ENCODE data around the gene GIGYF2. TPM values are rescaled to one million over a fixed set of nuclear protein-coding genes. Genes with fewer than 3 reads are reported as not detected.
"Not testable (repeated sequence)": the region's sequence is repeated elsewhere in the genome, so short reads cannot be mapped to it uniquely, and the experiment has no call there.

Gene GIGYF2
- total RNA-seq, 1 donor from 2014 or later, result 70.3 TPM

DNA sequence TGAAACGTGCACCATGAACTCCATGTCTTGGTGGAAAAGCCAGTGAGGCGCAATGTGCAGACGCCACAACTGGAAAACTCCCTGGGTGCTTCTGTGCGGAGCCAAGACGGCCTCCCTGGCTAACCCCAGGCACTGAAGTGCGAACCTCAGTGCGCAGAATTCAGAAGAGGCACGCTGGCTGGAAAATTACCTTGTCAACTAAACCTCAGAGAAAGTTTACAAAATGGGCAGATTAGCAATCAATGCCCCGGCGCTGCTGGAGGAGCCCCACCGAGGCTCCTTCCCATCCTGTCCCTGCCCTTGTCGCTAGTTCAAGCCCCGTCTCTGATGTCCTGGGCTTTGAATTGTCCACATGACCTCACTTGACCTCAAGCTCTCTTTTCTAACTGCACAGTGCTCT lies 195.1 kb downstream of the GIGYF2 start:
- DNase-seq (ENCODE audit: low read depth), result no peak

- no peak for DNase-seq (ENCODE audit: low read depth)
These were observed 195.7 kb downstream of the GIGYF2 start for GRCh38 chr2:232892843-232893242.

DNA sequence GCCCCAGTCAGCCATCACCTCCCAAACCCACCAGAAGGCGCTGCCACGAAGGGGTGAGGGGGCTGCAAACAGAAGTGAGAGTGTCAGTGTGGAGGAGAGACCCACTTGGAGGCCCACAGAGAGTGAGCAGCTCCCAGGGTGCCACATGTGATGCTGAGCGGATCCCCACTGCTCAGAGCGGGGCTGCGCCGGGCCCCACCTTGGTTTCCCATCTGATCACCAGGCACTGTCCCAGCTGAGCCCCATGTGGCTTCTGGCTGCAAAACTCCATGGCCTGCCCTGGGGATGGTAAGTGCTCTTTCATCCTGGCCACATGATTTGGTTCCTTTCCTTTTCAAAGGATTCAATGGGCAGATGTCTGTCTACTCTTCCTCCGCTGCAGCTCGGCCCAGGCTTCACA lies 196.7 kb downstream of the GIGYF2 start:
- DNase-seq (ENCODE audit: low read depth), result no peak

GRCh38 chr2:232894251-232894650 lies 197.1 kb downstream of the GIGYF2 start:
- no peak for DNase-seq (ENCODE audit: low read depth)

DNA sequence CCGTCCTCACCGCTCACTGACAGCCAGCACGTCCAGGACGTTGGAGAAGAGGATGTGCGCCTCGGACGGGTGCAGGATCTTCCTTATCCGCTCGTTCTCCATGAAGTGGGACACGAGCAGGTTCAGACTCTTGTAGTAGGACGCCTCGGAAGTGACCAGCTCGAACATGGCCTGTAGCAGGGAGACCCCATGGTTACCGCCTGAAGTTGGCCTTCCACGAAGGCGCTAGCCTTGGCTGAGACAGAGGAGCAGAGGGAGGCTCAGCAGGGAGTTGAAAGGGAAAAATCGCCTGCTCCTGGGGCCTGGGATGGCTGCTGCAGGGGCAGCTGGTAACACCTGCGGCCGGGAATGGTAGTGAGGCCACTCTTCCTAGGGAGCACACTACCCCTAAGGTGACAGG lies 197.6 kb downstream of the GIGYF2 start:
- no peak for DNase-seq (ENCODE audit: low read depth)

- DNase-seq (ENCODE audit: low read depth), result no peak
These were observed 199.0 kb downstream of the GIGYF2 start for GRCh38 chr2:232896111-232896510.

- no peak for DNase-seq (ENCODE audit: low read depth)
These were observed 199.8 kb downstream of the GIGYF2 start for GRCh38 chr2:232896720-232897597.

DNA sequence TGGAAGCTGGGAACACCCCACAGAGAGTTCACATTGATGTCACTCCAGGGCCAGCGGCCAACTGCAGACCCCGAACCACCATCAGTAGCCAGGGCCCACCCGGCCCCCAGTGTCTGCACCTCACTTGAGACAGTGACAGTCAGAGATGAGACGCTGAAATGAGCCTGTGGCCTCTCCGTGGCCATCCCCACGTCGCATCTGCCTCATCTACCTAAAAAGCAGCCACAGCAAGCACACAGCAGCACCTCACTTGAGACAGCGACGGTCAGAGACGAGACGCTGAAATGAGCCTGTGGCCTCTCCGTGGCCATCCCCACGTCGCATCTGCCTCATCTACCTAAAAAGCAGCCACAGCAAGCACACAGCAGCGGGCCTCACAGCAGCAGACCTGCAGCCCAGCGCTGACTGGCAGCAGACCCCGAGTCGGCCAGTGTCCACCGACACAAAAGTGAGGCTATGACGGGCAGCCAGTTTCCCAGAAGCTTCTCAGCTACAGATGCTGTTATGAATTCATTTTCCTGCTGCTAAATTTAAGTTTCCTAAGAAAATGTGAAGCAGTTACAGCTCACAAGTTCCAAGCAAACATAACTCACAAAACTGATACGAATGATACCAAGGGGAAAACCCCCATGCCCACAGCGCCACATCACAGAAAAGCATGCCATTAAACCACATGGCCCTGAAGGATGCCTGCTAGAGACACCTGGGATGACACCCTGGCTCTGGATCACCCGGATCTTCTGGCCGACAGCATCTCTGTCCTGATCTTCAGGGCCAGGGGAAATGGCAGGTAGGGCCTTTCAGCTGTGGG lies 200.7 kb downstream of the GIGYF2 start:
- no peak for DNase-seq (ENCODE audit: low read depth)

GRCh38 chr2:232898592-232899543 lies 201.7 kb downstream of the GIGYF2 start:
- DNase-seq (ENCODE audit: low read depth), result no peak

GRCh38 chr2:232900811-232901735 lies 203.9 kb downstream of the GIGYF2 start:
- no peak for DNase-seq (ENCODE audit: low read depth)

DNA sequence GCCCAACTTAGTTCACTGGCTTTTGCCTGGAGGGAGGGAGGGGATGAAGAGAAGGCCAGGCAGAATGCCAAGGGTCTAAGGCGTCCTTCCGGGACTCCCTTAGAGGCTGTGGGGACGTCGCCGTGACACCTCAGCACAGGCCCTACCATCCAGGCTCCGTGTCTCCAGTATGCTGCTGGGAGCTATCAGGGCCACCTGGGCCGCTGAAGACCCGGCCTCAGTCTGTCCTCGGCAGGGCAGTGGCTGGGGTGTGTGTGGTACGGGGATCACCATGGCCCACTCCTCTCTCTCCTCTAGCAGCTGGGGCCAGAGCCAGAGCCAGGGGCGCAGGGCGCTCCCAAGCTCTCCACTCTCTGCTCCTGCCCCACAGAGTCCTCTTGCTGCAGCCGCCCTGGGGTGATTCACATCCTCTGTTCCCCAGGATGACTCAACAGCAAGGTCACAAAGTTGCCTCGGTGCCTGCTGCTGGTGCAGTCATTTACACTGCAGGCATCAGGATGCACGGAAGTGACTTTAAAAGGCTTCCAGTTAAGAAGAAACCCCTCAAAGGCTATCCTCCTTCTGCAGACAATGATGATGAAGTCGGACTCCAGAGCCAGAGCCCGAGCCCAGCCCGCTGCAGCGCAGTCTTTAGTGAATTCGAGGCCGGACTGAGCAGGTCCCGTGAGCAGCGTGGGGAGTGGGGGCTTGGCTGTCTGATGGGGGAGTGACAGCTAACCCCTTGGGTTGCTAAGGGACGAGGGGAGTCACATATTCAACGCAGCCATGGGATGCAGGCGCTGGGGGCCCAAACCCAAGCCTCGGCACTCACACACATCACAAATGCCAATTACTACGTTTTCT lies 204.8 kb downstream of the GIGYF2 start:
- peak; percentile 90 for DNase-seq (ENCODE audit: low read depth)

DNA sequence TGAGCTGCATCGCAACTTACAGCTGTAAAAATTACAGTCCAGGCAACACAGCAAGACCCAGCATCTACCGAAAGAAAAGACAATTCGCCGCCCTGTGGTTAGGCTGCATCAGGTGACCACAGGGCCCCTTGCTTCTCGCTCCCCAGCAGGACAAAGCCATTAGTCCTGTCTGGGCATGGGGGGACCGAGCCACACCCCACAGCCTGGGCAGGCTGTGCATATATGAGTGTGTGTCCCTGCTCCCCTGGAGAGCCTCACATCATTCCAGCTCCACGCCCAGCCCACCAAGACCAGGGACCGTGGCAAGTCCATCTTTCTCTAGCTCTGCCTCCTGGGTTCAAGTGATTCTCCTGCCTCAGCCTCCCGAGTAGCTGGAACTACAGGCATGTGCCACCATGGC lies 206.9 kb downstream of the GIGYF2 start:
- DNase-seq (ENCODE audit: low read depth), result no peak

DNA sequence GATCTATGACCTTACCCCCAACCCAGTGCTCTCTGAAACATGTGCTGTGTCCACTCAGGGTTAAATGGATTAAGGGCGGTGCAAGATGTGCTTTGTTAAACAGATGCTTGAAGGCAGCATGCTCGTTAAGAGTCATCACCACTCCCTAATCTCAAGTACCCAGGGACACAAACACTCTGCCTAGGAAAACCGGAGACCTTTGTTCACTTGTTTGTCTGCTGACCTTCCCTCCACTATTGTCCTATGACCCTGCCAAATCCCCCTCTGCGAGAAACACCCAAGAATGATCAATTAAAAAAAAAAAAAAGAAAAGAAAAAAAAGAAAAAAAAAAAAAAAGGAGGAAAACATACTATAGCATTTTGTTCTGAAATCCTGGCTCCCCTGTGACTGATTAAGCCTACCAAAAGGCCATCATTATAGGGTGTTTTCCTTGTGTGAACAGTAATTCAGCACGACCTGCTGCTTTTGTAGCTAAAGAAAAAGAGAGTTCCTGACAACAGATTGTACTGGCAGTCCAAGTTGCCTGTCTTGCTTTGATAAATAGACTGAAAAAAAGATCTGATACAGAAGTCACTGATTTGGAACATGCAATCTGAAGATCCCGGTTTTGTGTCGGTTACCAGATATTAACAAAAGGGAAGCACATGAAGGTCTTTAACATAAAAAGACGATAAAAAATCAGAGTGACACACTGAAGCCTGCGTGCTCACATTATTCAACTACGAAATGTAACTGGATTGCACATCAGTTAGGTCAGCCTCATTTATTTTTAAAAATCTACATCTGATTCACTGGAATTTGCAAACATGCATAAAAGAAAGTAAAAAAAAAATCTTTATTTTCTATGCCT lies 210.0 kb downstream of the GIGYF2 start:
- DNase-seq (ENCODE audit: low read depth), result not testable (repeated sequence)

GRCh38 chr2:232907718-232908085 lies 210.6 kb downstream of the GIGYF2 start:
- not testable (repeated sequence) for DNase-seq (ENCODE audit: low read depth)

DNA sequence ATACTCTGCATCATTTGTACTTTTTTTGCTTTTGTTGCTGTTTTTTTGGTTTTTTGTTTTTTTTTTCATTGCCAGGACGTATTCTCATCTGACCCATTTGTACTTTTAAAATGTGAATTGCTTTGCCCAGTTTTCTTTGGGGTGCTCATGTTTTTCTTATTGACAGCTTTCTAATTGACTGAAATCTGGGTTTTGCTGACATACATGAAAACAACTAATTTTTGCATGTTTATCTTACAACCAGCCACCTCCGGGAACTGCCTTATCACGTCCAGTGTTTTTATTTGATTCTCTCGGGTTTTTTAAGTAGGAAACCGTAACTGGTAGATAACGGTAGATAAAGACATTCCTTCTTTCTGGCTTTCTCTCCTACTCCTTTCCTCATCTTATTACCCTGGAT lies 211.6 kb downstream of the GIGYF2 start:
- DNase-seq (ENCODE audit: low read depth), result no peak

All from renal cortical epithelial cell (primary cell).